ENCODE data around the gene NPC2.

NPC2 gene

DNA sequence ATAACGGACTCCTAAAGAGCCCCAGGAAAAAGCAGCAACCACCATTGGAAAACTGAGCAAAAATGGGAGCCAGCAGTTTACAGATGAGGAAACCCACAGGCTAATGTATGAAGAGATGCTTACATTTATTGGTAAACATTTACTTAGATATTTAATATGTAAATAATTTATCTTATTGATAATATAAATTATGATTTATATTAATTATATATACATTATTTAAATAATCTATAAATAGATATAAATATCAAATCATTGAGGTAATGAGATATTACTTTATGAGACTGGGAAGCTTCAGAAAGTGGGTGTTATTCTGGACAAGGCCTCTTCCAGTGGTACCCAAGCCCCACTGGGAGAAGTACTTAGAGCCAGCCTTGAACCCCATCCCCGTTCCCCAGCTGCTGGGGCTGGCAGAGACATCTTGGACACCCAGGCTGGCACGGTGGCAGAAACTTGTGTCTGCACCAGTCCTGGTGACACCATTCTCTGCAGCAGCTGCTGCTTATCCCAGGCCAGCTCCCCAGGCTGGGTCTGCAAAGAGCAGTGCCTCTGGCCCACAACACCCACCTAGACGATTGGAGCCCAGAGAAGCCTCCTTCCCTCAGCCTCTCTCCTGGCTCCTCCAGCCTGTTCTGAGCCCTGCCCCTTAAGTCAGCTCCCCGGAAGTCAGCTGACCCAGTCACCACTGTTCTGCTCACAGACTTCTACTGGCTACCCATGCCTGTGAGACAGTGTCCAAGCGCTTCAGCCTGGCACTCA is 26.4 kb upstream of the NPC2 start:
- DNase-seq (ENCODE audit: low read depth): no peak

DNA sequence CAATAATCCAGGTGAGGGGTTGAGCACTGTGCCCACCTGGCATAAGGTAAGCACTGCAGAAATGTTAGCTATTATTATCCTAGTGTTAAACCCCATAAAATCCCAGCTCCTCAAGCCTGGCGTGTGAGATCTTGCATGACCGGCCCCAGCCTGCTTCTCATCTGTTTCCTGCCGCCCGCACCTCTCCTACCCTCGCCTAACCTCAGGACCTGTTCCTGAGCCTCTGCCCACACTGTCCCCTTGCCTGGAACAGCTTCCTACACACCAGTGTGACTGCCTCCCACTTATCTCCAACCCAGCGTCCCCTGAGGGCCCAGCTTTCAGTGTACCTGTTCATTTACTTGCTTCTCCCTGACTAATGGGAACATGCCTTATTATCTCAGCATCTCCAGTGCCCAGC is 25.1 kb upstream of the NPC2 start:
- DNase-seq (ENCODE audit: low read depth): no peak

DNA sequence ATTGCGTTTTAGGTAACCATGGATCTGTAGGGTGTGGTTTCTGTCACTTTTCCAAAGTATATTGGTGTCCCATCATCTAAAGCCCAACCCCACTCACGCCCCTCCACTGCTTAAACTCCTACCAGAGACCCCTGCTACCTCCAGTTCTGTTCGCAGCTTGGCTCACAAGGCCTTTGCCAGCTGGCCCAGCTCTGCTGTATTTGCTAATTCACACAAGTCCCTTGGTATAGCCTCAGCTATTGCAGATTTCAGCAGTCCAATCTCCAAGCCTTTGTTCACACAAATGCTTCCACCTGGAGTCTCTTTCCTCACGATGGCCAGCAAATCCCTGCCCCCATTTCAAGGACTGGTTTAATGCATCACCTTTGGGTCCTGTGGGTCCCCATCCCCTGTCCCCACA is 24.6 kb upstream of the NPC2 start:
- no peak for DNase-seq (ENCODE audit: low read depth)

DNA sequence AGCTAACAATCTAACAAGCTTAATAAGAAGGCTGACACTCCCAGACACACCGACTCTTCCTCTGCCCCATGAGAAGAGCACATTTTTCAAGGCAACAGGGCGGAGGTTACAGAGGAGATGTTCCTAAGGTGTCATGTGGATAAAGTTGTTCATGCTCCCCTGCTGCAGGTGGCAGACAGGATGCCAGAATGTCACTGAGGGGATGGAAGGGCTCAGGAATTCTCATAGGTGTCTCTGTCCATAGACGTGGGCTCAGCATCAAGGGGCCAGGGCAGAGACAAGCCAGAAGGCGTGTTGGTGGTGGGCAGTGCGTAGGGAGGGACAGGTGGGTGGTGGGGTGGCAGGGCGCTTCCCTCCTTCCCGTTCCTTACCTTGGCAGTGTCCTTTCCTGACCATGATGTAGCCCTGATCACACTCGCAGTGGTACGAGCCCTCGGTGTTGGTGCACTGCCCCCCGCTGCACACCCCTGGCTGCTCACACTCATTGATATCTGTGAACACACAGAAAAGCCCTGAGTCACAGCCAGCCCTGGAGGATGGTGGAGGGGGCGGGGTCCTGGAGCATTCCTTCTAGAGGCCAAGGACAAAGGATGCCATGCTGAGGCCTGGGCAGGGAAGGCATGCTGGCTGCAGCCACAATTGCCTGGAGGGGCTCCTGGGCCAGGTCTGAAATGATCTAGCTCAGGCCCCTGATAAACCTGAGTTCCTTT is 23.5 kb upstream of the NPC2 start:
- peak; percentile 44 for DNase-seq (ENCODE audit: low read depth)

DNA sequence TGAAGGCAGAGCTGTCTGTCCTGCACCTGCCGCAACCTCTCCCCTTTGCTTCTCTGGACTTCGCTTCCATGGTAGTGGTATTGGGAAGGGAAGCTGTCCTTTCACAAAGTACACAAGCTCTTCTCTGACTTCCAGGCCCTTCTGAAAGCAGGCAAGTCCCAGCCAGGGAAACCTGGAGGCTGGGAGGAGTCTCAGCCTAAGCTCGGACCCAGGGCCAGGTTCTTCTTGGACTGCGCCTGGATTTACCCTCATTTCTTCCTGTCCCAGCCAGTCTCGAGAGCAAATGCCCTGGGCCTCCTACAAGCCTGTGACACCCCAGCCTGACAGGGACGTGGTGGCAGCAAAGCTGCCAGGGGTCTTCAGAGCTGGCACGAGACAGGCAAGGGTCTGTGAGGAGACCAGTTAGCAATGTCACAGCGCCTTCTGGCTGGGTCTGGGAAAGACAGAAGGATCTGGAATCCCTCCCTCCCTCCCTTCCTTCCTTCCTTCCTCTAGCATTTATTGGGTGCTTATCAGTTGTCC is 22.8 kb upstream of the NPC2 start:
- DNase-seq (ENCODE audit: low read depth): no peak

DNA sequence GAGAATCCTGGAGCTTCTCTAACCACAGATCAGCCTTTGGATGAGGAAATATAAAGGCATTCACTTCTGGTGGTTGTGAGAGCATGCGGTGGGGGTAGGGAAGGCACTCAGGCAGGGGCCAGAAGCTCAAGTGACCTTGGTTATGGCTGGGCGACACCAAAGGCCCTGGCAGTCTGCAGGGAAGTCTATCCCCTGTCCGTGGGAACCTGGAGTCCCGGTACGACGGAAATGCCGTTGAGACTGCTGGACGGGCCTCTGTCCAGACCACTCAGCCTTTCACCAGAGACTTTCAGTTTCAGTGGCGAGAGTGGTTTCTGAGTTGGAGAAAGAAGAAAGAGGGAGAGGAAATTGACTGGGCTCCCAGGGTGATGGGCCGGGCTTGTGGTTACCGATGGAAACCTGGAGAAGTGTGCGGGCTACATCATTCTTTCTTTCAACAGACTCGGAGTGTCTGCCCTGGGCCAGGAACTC is 21.4 kb upstream of the NPC2 start:
- DNase-seq (ENCODE audit: low read depth): peak; percentile 95

DNA sequence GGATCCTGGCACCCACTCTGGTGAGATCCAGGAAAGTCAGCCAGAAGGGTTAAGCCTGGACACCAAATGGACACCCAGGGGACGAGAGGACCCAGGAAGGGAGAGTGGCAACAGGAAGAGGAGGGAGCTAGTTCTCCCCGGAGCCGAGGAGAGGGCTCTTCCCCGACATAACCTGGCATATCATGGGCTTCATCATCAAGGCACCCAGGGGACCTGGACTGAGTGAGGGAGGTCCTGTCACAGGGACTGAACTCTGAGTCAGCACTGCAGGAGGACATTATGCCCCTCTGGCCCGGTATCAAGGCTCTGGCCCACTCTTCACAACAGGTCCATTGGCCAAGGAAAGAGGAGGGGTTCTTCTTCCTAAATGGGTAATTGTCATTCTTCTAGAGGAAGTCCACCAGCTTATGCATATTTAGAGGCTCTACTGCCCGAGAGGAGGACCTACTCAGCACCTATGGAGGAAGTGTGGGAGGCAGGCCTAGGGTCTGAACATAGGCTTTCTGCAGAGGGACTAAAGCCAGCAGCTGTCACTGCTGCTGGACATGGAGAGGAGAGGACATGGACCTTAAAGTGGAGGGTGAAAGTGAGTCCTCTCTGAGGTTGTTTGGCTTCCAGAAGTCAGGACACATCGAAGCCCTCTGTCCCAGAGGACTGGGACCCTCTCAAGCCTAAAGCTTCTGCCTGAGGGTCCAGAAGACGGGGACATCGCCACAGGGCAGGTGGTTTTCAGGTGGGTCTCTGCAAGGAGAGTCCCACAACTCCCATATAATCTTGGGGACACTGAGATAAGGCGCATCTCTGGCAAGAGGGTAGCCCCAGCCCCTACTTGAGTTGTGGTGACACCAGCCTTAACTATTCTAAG is 19.1 kb upstream of the NPC2 start:
- no peak for DNase-seq (ENCODE audit: low read depth)

DNA sequence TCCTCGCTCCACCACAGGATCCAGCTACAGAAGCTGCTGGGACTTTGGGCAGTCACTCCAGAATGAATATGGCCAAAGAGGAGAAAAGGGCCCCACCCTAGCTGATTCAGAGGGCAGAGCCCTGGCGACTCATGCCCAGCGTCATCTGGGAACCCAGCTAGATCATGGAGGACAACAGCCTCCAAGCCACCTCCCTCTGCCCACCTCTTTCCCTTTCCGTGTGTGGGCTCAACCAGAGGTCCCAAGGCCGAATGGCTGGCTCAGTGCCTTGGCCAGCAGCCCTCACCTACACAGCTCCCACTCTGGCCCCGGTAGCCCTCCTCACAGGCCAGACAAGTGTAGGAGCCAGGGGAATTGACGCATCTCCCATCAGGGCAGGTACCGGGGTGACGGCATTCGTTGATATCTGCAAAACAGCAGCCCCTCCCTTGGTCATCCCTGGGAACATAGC is 17.9 kb upstream of the NPC2 start:
- peak; percentile 27 for DNase-seq (ENCODE audit: low read depth)

DNA sequence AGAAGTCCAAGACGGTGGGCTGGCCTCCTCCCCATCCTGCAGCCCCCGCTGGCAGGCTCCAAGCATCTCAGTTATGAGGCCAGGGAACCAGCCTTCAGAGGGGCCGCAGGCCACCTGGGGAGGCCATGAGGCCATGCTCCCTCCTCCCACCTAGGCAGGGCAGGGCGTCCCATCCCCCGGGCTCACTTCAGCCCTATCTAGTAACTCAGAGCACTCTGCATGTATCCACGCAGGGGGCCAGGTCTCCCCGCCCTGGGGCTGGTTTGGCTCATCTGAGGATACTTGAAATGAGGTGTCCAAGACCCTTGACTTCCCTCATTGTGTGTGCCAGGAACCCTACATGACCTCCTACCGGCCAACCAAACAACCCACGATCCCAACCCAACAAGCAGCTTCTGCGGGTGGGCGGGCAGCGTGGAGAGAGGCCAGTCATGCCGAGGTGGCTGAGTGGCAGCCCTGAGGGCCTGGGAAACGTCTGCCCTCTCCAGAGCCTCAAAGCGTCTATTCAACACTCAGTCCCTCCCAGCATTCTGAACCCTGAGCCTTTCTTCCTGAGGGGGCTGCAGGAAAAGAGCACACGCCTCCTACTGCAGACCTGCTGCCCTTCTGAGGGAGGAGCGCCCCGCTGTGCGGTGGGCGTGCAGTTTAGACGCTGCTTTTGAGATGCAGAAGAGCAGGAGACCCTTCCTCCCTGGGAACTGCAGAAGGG is 17.3 kb upstream of the NPC2 start:
- DNase-seq (ENCODE audit: low read depth): peak; percentile 53

DNA sequence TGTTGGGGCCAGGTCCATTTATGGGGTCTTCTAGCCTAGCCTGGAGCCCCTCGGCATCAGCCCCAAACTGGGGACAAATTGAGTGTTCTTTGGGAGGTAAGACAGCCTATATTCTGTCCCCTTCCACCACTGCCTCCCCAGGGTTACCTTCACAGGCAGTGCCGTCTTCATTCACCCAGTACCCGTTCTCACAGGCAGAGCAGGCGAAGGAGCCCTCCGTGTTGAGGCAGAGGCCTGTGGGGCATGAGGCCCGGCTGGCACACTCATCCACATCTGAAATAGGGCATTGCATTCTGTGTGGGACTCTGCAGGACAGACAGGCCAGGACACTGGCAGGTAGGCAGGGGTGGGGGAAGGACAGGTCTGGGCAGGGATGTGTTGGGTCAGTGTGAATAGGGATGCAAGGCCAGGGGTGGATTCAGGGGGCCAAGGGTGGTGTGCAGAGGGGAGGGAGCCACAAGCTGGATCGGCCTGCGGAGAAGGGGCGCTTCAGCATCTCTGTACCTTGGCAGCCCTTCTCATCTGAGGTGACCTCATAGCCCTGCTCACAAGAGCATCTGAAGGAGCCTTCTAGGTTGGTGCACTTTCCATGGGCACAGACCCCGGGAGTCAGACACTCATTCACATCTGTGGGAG is 16.6 kb upstream of the NPC2 start:
- DNase-seq (ENCODE audit: low read depth): no peak

DNA sequence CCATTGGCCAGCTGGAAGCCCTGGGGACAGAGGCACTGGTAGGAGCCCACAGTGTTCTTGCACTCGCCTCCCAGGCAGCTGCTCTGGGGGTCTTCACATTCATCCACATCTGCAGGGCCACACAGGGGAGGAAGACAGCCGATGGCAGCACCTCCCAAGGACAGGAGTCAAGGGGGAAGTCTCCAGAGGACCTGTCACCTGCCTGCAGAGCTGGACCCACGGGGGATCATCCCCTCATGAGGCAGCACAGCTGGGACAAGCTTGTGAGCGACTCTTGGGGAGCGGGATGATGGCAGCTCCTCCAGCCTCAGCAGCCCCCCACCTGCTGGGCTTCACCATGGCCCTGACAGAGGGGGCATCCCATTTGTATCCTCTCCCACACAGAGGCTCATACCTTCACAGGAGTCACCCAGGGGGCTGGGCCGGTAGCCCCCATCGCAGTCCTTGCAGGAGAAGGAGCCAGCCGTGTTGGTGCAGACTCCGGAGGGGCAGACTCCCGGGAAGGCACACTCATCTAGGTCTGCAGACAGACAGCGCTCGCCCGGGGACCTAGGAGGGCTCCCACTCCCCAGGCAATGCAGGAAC is 15.8 kb upstream of the NPC2 start:
- no peak for DNase-seq (ENCODE audit: low read depth)

DNA sequence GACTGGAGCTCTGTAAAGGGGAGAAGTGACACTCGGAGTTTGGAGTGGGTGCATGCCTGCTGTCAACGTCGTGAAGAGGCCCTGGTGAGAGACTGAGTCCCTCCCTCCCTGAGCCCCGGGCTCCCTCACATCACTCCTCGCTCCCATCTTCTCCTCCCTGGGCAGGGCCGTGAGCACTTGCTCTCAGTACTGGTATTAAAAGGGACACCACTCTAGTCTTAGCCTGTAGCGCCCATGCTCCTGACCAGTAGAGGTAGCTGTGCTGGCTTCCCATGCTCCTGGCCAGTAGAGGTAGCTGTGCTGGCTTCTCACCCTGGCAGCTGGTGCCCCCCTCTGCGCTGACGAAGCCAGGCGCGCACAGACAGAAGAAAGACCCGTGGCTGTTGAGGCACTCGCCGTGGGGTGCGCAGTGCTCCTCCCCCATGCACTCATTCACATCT is 15.2 kb upstream of the NPC2 start:
- DNase-seq (ENCODE audit: low read depth): peak; percentile 45

DNA sequence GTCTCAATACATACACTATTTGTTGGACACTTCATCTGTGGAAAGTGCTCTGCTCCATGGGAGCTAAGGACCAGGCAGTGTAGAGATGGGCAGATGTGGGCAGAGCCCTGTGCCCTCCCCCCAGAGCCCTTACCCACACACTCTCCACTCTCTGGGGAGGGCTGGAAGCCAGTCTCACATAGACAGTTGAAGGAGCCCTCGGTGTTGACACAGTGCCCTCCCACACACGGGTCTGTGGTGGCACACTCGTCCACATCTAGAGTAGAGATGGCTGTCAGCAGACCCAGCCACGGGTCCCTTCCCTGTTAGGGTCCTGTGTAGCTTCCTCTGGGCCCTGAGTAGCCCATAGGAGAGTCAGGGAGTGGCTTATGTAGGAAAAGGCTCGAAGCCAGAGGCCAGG is 14.7 kb upstream of the NPC2 start:
- no peak for DNase-seq (ENCODE audit: low read depth)

DNA sequence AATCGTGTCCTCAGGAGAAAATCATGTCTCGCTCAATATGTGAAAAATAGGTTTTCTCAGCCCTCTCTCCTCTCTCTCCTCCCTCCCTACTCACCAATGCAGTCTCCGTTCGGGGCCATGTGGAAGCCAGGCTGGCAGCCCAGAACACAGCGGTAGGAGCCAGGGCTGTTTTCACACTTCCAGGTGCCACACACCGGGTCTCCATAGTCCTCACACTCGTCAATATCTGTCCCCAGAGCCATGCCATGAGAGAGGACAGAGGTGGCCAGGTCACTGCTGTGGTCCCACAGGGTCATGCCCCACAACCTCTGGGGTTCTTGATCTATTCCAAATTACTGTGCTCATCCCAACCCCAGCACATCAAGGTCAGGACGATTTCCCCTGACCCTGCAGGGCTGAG is 14.0 kb upstream of the NPC2 start:
- DNase-seq (ENCODE audit: low read depth): no peak

DNA sequence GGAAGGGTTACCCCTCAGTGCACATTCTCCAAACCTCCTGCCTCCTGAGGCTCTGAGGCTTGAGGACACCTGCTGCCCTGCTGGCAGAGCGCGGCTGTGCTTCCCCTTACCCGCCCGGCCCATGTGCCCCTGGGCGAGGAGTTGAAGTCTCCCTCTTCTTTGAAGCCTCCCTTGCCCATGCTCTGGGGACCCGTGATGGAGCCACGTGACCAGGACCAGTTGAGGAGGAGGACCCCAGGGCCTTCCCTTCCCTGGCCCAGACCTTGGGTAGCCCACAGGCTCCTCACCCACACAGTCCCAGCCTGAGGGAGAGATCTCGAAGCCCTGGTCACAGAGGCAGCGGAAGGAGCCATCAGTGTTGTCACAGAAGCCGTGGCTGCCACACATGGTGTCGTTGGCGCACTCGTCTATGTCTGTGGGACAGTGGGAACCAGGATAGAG is 13.3 kb upstream of the NPC2 start:
- no peak for DNase-seq (ENCODE audit: low read depth)

DNA sequence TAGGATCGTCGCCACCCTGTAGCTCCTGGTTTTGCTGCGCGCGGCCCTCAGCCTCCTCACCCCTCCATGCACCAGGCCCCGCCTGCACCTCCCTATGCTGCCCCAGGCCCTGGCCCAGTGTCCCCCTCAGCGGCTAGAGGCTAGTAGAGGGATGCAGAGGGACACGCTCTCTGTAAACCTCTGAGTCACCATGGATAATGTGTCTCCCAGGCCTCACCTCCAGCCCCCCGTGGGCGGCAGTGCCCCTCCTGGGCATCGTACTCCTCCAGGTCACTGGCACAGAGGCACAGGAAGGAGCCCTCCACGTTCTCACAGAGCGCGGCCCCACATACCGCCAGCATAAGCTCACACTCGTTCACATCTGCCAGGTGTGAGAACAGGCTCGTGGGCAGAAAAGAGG is 12.7 kb upstream of the NPC2 start:
- no peak for DNase-seq (ENCODE audit: low read depth)

DNA sequence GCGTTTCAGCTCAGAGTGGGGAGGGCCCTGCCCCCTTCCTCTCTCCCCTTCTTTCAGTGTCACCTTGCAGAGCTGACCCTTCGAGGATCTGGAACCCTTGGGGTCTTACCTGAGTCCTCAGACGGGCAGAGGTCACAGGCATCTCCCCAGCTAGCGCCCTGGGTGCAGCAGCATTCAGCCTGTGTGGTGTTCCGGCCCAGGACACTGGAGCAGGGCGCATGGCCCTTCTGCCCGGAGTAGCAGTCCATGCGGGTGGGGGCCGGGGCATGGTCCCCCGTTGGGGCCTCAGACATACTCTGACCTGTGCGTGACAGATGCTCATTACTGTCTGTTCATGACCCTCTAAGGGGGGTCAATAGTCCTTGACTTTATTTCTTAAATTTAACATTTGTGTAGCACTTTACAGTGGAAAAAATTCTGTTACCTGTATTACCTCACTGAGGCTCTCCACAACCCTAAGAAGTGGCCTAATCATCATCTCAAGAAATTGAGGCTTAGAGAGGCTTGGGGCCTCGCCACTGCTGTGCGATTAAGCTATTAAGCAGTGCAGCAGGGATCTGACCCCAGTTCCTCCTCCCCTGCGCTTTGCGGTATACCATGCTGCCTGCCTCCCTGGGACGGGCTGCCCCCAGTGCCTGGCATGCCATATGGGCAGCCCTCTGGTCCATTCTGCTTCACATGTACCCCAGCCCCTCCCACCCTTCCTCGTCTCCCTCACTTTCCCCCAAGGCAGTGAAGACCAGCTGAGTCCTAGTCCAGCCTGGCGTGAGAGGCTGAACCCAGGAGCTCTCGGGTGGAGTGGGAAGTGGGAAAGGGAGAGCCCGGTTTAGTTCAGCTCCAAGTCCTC is 12.0 kb upstream of the NPC2 start:
- no peak for DNase-seq (ENCODE audit: low read depth)

DNA sequence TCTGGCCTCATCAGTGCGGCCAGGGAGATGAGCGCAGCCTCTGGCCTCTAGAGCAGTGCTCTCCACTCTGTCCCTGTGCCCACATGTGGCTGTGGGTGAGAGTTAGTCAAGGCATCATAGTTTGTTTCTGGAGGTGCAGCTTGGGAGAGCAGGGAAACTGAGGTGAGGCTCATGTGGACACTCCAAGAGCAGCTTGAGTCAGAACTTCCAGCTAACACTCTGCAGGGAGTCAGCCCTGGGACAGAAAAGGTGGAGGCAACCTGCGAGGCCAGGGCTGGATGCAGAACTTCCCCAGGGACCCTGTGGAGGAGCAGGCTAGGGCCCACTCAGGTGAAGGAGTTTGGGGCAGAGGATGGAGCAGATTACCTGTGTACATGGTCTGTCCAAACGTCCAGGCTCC is 11.3 kb upstream of the NPC2 start:
- DNase-seq (ENCODE audit: low read depth): no peak

DNA sequence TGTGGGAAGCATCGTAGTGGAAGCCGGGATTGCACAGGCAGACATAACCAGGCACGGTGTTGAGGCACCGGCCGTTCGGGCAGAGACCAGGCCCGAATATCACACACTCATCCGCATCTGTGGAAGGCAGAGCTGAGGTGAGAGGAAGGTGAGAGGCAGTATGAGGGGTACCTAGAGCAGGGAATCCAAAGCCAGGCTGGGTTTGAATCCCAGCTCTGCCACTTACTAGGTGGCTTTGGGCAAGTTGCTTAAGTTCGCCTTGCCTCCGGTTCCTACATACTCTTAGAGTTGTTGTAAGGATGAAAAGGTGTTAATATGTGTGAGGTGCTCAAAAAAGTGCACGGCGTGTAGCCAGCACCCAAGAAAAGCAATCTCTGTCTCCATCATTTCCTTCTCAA is 10.8 kb upstream of the NPC2 start:
- DNase-seq (ENCODE audit: low read depth): no peak

Data from amniotic epithelial cell (primary cell).